Measurements from ENCODE around the gene XYLT1. TPM values are rescaled to one million over a fixed set of nuclear protein-coding genes. Genes with fewer than 3 reads are reported as not detected.
A peak's percentile ranks its signal among the peaks of the same experiment; 100 is the strongest.

XYLT1 gene
- total RNA-seq, 1 donor from 2014 or later = 12.3 TPM

DNA sequence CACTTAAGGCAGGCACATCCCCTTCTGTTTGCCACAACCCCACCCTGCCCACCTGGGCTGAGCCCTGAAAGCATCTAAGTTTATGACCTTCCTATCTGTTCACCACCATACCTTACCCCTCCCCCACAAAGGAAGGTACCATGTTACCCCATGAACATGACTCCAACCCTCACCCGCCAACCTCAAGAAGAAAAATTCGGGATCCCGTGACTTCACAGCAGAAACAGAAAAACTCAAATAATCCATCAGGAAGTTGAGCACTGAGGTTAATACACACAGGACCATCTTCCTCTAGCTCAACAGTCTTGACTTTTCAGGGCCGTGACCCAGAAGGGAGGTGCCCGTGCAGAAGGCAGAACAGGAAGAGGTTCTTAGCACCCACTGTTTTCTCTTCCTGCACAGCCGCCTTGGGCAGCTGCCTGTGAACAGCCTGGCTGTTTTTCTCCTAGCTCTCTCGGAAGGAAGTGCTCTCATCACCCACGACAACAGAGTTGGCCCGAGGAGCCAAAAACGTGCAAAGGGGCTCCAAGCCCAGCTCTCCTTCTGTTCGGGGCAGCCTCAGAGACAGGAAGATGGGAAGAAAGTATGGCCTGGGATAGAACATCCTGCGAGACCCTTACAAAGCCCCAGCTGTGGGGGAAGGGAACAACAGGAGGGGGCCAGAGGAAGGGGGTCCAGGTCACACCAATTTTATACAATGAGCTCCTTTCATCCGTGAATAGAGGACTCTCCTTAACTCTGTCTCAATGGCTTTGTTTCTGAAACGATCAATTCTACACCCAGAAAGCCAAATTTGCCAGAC, 101.1 kb downstream of the XYLT1 start:
- peaks cover 9% of the 10 kb centered on the region for H3K4me1 Mint-ChIP-seq (ENCODE audit: low read depth)

DNA sequence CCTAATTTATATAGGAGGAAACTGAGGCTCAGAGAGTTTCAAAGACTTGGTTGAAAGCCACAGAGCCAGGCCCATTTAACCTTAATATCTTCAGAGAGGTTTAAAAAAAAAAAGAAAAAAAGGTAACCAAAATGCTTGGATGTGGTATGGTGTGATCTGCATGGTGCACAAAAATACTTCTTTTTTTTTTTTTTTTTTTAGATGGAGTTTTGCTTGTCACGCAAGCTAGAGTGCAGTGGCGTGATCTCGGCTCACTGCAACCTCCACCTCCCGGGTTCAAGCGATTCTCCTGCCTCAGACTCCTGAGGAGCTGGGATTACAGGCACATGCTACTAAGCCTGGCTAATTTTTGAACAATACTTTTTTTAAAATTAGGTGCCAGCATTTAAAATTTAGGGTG, 101.8 kb downstream of the XYLT1 start:
- DNase-seq (ENCODE audit: low spot score, unreplicated experiment) = no peak
- Mint-ChIP-seq H3K4me3 (ENCODE audit: low read depth) (no peak overlapping the region), H3K27me3 (no peaks in the 10 kb centered on the region), H3K36me3 (ENCODE audit: insufficient read depth) (no peaks in the 10 kb centered on the region), H3K4me1 (ENCODE audit: low read depth) (peaks cover 8% of the 10 kb centered on the region), H3K27ac (no peak overlapping the region), H3K9me3 (ENCODE audit: low read depth) (no peaks in the 10 kb centered on the region)
- TF ChIP-seq CTCF (IDR thresholded peaks at IDR 0.05; ENCODE audit: unreplicated experiment) = no peak

More for the DNA sequence above, 101.1 kb downstream of the XYLT1 start:
- H3K27me3 Mint-ChIP-seq = no peaks in the 10 kb centered on the region
- H3K4me3 Mint-ChIP-seq (ENCODE audit: low read depth) = no peak overlapping the region
- H3K9me3 Mint-ChIP-seq (ENCODE audit: low read depth) = no peaks in the 10 kb centered on the region
- no peaks in the 10 kb centered on the region for H3K36me3 Mint-ChIP-seq (ENCODE audit: insufficient read depth)
- no peak overlapping the region for H3K27ac Mint-ChIP-seq
- no peak for TF ChIP-seq CTCF (IDR thresholded peaks at IDR 0.05; ENCODE audit: unreplicated experiment)
- no peak for DNase-seq (ENCODE audit: low spot score, unreplicated experiment)

DNA sequence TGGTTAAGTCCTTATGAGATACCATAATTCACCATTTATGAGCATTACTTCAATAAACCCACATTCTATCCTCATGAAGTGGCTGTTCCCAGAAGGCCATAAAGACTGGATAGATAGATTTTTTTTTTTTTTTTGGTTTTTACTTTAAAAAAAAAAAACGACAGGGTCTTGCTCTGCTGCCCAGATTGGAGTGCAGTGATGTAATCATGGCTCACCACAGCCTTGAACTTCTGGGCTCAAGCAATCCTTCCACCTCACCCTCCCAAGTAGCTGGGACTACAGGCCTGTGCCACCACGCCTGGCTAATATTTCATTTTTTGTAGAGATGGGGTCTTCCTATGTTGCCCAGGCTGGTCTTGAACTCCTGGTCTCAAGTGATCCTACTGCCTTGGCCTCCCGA, 102.3 kb downstream of the XYLT1 start:
- DNase-seq (ENCODE audit: low spot score, unreplicated experiment) = no peak
- H3K27me3 Mint-ChIP-seq = no peaks in the 10 kb centered on the region
- peaks cover 5% of the 10 kb centered on the region for H3K4me1 Mint-ChIP-seq (ENCODE audit: low read depth)
- no peaks in the 10 kb centered on the region for H3K9me3 Mint-ChIP-seq (ENCODE audit: low read depth)
- H3K4me3 Mint-ChIP-seq (ENCODE audit: low read depth) = no peak overlapping the region
- H3K36me3 Mint-ChIP-seq (ENCODE audit: insufficient read depth) = no peaks in the 10 kb centered on the region
- H3K27ac Mint-ChIP-seq = no peak overlapping the region
- TF ChIP-seq CTCF (IDR thresholded peaks at IDR 0.05; ENCODE audit: unreplicated experiment) = no peak

- Mint-ChIP-seq H3K4me1 (ENCODE audit: low read depth) (peaks cover 6% of the 10 kb centered on the region), H3K4me3 (ENCODE audit: low read depth) (no peak overlapping the region), H3K9me3 (ENCODE audit: low read depth) (no peaks in the 10 kb centered on the region), H3K27me3 (no peaks in the 10 kb centered on the region), H3K27ac (no peak overlapping the region), H3K36me3 (ENCODE audit: insufficient read depth) (no peaks in the 10 kb centered on the region)
- TF ChIP-seq CTCF (IDR thresholded peaks at IDR 0.05; ENCODE audit: unreplicated experiment) = peak; percentile 19
- no peak for DNase-seq (ENCODE audit: low spot score, unreplicated experiment)
These were observed 102.8 kb downstream of the XYLT1 start for GRCh38 chr16:17367923-17368322.

DNA sequence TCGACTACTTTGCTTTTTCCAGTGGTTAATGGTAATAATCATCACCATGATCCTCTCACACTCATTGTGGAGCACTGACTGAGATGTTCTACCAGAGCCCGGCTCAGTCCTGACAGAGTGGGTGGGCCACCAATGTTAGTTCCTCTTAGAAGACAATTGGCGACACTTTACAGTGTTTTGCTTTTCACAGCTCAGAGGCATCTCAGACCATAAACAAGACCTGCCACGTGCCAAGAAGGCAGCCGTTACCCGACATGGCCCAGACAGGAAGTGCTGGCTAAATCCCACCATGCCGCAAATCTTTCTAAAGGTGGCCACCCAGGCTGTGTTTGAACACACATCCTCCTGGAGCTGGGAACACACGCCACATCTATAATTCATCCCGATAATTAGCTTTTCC, 103.7 kb downstream of the XYLT1 start:
- H3K36me3 Mint-ChIP-seq (ENCODE audit: insufficient read depth) = no peaks in the 10 kb centered on the region
- H3K27ac Mint-ChIP-seq = no peak overlapping the region
- DNase-seq (ENCODE audit: low spot score, unreplicated experiment) = no peak
- H3K9me3 Mint-ChIP-seq (ENCODE audit: low read depth) = no peaks in the 10 kb centered on the region
- no peak overlapping the region for H3K4me3 Mint-ChIP-seq (ENCODE audit: low read depth)
- TF ChIP-seq CTCF (IDR thresholded peaks at IDR 0.05; ENCODE audit: unreplicated experiment) = no peak
- no peaks in the 10 kb centered on the region for H3K27me3 Mint-ChIP-seq
- peaks cover 15% of the 10 kb centered on the region for H3K4me1 Mint-ChIP-seq (ENCODE audit: low read depth)
